ENCODE measurements around the gene OR52M1.
A peak's percentile ranks its signal among the peaks of the same experiment; 100 is the strongest.

GRCh38 chr11:4551346-4551979, 6.5 kb downstream of the OR52M1 start:
- TF ChIP-seq MAX (IDR thresholded peaks at IDR 0.05) (no peak), ZFX (IDR thresholded peaks at IDR 0.05) (no peak), POLR2AphosphoS5 (IDR thresholded peaks at IDR 0.05; ENCODE audit: low read depth, low read length) (no peak), RAD21 (IDR thresholded peaks at IDR 0.05; ENCODE audit: low read depth) (peak; percentile 39)
